Cardiac muscle cell (in vitro differentiated cells and primary cell): ENCODE results near the gene MAPK1. TPM values are rescaled to one million over a fixed set of nuclear protein-coding genes. Genes with fewer than 3 reads are reported as not detected.
"Not testable (repeated sequence)": the region's sequence is repeated elsewhere in the genome, so short reads cannot be mapped to it uniquely, and the experiment has no call there.

Experiments
- DNase-seq, 2 donors: peaks; one replicate each; pipeline versions ENCODE4 v3.0.0 to v3.0.0-alpha.2; 2010 to 2017; ENCODE audit warnings: low read depth in 1 of 2, low spot score in 1 of 2
- H3K27ac ChIP-seq: fragments of 200-600 bp; sonication (generic); 2 replicates; pipeline ENCODE4 v1.5.1; 2016
- H3K27me3 ChIP-seq: fragments of 200-600 bp; sonication (generic); 2 replicates; pipeline ENCODE4 v1.6.0; 2016; ENCODE audit warnings: control low read depth
- H3K36me3 ChIP-seq: fragments of 200-600 bp; sonication (generic); 2 replicates; pipeline ENCODE4 v1.5.1; 2016; ENCODE audit warnings: control low read depth
- H3K4me1 ChIP-seq: fragments of 200-600 bp; sonication (generic); 2 replicates; pipeline ENCODE4 v1.8.1; 2017; ENCODE audit warnings: low read depth, mild to moderate bottlenecking, mixed run types
- H3K4me3 ChIP-seq: fragments of 200-600 bp; sonication (generic); 2 replicates; pipeline ENCODE4 v1.5.1; 2016; ENCODE audit warnings: mild to moderate bottlenecking
- H3K9me3 ChIP-seq: fragments of 200-600 bp; sonication (generic); 2 replicates; pipeline ENCODE4 v1.5.1; 2017; ENCODE audit warnings: low read depth, mild to moderate bottlenecking, control low read depth
- CTCF ChIP-seq: IDR thresholded peaks from 2 replicates; pipeline ENCODE4 v1.5.1; 2012; ENCODE audit warnings: low read depth, mild to moderate bottlenecking, low read length
- polyA plus RNA-seq: library from polyadenylated mRNA; unstranded; fragments of >200 nt; fragmentation: Nextera tagmentation; extraction: Ambion mirVana; gene quantifications from 2 replicates; pipeline ENCODE4 v1.2.1, GENCODE V29; 2016
- total RNA-seq: library from RNA; depleted of rRNA; stranded (reverse); fragments of >200 nt; gene quantifications from 2 replicates; pipeline ENCODE4 v1.2.3, GENCODE V29; 2016

Gene MAPK1
- total and polyA plus RNA-seq, 2 experiments from 2014 or later = 32.7 to 72.1 TPM

GRCh38 chr22:21818487-21819182 is 48.8 kb downstream of the MAPK1 start:
- Histone ChIP-seq H3K27me3 (no peaks in the 10 kb centered on the region), H3K4me1 (peaks cover 3% of the 10 kb centered on the region), H3K36me3 (no peaks in the 10 kb centered on the region), H3K27ac (peak overlapping the region; percentile 7), H3K9me3 (no peaks in the 10 kb centered on the region), H3K4me3 (no peak overlapping the region)
- no peak for TF ChIP-seq CTCF
- DNase-seq = no peak

- not testable (repeated sequence) for DNase-seq, H3K4me1 ChIP-seq, H3K9me3 ChIP-seq, H3K27ac ChIP-seq, H3K27me3 ChIP-seq, H3K36me3 ChIP-seq, H3K4me3 ChIP-seq
Observed at GRCh38 chr22:21817497-21817853, 50.0 kb downstream of the MAPK1 start.

- Histone ChIP-seq H3K36me3 (no peaks in the 10 kb centered on the region), H3K9me3 (no peaks in the 10 kb centered on the region), H3K4me3 (no peak overlapping the region), H3K27me3 (no peaks in the 10 kb centered on the region), H3K27ac (no peak overlapping the region), H3K4me1 (peaks cover 3% of the 10 kb centered on the region)
- DNase-seq = peak in 1 of 2 donors; percentile 95
- TF ChIP-seq CTCF = no peak
Observed at GRCh38 chr22:21816787-21817496, 50.5 kb downstream of the MAPK1 start.

- Histone ChIP-seq H3K36me3 (no peaks in the 10 kb centered on the region), H3K4me3 (no peak overlapping the region), H3K9me3 (no peaks in the 10 kb centered on the region), H3K4me1 (peaks cover 3% of the 10 kb centered on the region), H3K27ac (no peak overlapping the region), H3K27me3 (no peaks in the 10 kb centered on the region)
- no peak for TF ChIP-seq CTCF
- no peak for DNase-seq
Observed at GRCh38 chr22:21816472-21816786, 51.0 kb downstream of the MAPK1 start.

GRCh38 chr22:21815958-21816357 is 51.5 kb downstream of the MAPK1 start:
- TF ChIP-seq CTCF = no peak
- Histone ChIP-seq H3K27me3 (no peaks in the 10 kb centered on the region), H3K36me3 (no peaks in the 10 kb centered on the region), H3K4me1 (peaks cover 3% of the 10 kb centered on the region), H3K4me3 (no peak overlapping the region), H3K9me3 (no peaks in the 10 kb centered on the region), H3K27ac (no peak overlapping the region)
- DNase-seq = no peak

- no peaks in the 10 kb centered on the region for H3K27me3 ChIP-seq
- H3K4me3 ChIP-seq = no peak overlapping the region
- no peak overlapping the region for H3K27ac ChIP-seq
- peaks cover 3% of the 10 kb centered on the region for H3K4me1 ChIP-seq
- TF ChIP-seq CTCF = no peak
- no peak for DNase-seq
- no peaks in the 10 kb centered on the region for H3K36me3 ChIP-seq
- no peaks in the 10 kb centered on the region for H3K9me3 ChIP-seq
Observed at GRCh38 chr22:21815357-21815756, 52.1 kb downstream of the MAPK1 start.
